Right kidney (tissue), 9 donors: Measurements from ENCODE around the gene ECM2.
"Not testable (repeated sequence)": the region's sequence is repeated elsewhere in the genome, so short reads cannot be mapped to it uniquely, and the experiment has no call there.

Experiments
- DNase-seq: peaks from one replicate; pipeline ENCODE4 v3.0.0-alpha.2; 2016
- long read RNA-seq, 8 donors: transcript quantifications; one replicate each; lab custom pipeline, GENCODE V29; 2026

ECM2 gene
- long read RNA-seq, donor 1: 0 reads
- long read RNA-seq, donor 2, partial matches to known transcripts: 0 of 2 reads
- long read RNA-seq, donor 2, other reads (novel, unspliced or antisense): 0 of 2 reads
- long read RNA-seq, donor 3, partial matches to known transcripts: 0 of 3 reads
- long read RNA-seq, donor 3, other reads (novel, unspliced or antisense): 0 of 3 reads
- long read RNA-seq, donor 4, partial matches to known transcripts: 0 of 2 reads
- long read RNA-seq, donor 4, other reads (novel, unspliced or antisense): 0 of 2 reads
- long read RNA-seq, donor 5: 0 reads
- long read RNA-seq, donor 6: 0 reads
- long read RNA-seq, donor 7, partial matches to known transcripts: 0 of 1 reads
- long read RNA-seq, donor 7, other reads (novel, unspliced or antisense): 0 of 1 reads
- long read RNA-seq, donor 8, partial matches to known transcripts: 0 of 5 reads
- long read RNA-seq, donor 8, other reads (novel, unspliced or antisense): 0 of 5 reads

DNA sequence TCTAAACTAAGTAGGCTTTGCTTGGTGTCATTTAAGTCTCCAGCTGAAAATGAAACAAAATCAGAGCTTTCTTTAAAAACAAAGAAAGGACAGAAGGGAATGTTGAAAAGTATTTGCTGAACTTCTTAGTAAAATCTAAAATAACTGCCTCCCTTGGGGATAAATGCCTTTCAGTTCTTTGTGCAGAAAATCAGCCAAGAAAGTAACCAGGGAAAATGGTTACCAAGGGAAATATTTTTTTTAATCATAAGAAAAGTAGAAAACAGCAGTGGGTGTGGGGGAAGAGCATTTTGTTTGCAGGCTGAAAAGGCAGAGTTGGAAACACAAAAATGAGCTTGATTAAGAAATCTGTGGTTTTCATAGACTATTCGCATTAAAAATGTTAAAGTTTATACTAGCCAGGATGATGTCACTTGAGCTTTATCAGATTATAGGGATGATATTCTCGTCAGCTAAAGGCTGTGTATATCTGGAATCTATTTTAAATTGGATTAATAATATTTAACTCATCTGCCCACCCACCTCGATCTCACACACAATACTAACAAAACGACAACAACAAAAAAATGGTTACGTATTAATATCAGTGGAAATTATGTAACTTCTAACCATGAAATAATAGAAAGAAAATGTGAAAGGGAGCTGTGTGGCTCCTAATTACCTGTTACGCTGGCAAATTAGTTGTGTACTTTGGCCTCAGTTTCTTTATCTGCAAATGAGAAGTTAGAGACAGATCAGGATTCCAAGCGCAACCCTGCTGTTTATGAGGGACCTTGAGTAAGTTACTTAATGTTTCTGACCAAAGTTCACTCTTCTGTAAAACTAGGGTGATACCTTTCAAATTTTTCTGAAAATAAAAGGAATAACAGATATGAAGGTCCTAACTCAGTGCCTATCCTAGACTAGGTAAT, at the start of gene ECM2:
ECM2 (minus strand) TSS at position 51 of the 911 bp plus-strand sequence. CDS start 13,124 bp downstream, outside the sequence.
- DNase-seq: peak; percentile 15

- no peak for DNase-seq
Observed at GRCh38 chr9:92576175-92576574, 40.4 kb upstream of the ECM2 start.

- not testable (repeated sequence) for DNase-seq
Observed at GRCh38 chr9:92573612-92574011, 37.8 kb upstream of the ECM2 start.

DNA sequence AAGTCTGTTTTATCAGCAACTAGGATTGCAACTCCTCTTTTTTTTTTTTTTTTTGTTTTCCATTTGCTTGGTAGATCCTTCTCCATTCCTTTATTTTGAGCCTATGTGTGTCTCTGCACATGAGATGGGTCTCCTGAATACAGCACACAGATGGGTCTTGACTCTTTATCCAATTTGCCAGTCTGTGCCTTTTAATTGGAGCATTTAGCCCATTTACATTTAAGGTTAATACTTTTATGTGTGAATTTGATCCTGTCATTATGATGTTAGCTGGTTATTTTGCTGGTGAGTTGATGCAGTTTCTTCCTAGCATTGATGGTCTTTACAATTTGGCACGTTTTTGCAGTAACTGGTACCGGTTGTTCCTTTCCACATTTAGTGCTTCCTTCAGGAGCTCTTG, 36.1 kb upstream of the ECM2 start:
- not testable (repeated sequence) for DNase-seq

GRCh38 chr9:92564982-92565381, 29.2 kb upstream of the ECM2 start:
- DNase-seq: no peak

GRCh38 chr9:92564504-92564903, 28.7 kb upstream of the ECM2 start:
- DNase-seq: no peak

DNA sequence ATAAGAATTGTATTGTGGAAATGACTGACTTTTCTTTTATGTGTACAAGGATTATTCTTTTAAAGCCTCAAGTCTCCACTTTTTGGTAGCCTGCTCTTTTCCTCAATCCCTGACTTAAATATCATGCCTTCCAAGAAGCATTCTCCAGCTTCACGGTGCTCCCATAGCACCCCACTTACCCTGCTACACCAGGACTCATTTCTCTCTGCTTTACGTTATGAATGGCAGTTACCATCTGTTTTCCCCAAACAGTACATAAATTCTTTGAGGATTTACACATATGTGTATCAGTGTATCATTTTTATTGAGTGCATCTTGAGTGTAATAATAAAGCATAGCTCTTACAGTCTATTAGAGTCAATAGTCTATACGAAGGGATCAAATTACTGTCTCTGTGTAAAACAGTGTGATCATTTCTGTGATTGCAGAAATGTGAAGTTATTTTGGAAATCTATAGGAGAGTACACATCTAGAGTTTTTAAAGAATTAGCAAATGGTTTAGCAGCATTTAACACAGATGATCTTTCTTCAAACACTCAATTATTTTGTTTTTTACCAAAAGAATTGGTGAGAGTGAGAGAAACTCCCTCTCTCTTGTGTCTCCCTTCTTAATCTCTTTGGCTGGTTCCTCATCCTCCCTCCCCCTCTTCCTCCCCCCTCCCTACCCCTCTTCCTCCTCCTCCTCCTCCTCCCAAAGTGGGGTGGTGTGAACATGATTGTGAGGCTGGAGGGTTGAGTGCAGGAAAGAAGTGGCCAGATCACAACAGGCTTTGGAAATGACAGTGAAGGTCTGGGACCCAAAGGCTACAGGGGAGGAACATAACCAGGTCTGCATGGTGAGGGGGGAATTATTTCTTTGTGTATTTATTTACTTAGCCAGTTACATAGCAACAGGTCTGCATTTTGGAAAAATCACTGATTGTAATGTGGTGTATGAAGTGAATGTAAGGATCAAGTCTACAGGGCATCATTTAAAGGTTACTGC, 27.6 kb upstream of the ECM2 start:
- no peak for DNase-seq

DNA sequence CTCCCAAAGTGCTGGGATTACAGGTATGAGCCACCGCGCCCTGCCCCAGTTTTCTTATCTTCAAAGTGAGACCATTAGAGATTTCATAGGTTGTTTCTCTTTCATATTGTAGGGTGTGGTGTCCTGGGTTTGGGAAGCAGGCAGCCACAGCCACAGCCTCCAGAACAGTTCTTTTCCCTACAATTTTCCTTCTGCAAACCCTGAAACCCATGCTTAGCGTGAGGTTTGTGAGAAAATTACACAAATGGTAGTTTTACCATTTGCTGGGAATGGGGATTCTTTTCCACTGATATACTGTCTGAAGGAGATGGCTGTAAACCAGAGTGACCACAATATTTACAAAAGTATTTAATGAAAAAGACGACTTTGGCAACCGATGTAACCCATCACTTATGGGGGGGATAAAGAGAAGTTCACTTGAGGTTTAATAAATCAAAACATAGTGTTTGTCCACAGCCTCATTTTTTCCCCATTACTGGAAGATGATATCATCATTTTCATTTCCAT, 26.7 kb upstream of the ECM2 start:
- DNase-seq: no peak

- no peak for DNase-seq
Observed at GRCh38 chr9:92561374-92562330, 25.9 kb upstream of the ECM2 start.

DNA sequence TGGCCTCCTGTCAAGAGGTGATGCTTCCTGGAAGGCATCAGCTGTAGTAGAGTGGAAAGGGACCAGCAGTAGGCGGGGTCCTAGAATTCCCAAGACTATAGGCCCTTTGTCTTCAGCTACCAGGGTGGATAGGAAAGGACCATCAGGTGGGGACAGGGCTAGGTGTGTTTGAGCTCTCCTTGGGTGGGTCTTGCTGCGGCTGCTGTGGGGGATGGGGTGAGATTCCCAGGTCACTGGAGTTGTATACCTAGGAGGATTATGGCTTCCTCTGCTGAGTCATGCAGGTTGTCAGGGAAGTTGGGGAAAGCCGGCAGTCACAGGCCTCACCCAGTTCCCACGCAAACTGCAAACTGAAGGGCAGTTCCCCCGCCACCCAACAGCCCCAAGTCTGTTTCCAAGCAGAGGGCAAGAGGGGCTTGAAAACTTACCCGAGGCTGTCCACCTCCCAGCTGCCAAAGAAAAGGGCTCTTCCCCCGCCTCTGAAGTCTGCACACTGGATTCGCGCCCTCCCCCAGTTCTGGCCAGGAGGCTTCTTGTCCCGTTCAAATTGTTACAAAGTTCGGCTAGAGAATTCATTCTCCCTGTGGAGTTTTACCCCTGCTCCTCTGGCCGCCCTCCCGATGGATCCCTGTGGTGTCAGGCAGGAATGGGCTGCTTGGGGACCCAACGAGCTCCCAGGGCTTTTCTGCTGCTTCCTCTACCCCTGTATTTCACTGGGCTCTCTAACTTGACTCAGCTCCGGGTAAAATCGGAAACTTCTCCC, 23.0 kb upstream of the ECM2 start:
- DNase-seq: no peak

DNA sequence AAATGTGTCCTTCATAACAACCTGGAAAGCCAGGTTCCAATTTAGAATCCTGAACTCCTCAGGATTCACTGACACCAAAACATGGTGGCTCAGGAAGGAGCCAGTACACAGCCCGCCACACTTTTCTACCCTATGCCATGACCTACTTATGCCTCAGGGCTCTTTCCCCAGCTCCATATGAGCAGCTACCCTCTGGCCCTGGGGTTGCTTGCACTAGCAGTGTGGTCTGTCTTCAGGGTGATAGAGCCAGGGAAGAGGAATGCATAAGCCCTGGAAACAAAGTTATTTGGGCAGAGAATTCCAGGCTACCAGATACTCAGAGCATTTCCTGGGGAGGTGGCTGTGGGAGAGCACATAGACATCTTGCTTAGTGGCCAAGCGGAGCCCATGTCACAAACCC, 15.0 kb upstream of the ECM2 start:
- no peak for DNase-seq

DNA sequence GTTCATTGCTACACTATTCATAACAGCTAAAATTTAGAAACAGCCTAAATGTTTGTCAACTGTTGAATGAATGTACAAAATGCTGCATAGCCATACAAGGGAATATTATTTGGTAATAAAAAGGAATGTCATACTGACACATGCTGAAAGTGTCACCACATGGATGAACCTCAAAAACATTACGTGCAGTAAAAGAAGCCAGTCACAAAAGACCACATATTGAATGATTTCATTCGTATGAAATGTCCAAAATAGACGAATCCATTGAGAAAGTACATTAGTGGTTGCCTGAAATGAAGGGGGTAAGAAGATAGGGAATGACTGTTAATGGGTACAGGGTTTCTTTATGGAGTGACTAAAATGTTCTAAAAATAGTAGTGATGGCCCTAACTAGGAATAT, 11.6 kb upstream of the ECM2 start:
- DNase-seq: no peak

DNA sequence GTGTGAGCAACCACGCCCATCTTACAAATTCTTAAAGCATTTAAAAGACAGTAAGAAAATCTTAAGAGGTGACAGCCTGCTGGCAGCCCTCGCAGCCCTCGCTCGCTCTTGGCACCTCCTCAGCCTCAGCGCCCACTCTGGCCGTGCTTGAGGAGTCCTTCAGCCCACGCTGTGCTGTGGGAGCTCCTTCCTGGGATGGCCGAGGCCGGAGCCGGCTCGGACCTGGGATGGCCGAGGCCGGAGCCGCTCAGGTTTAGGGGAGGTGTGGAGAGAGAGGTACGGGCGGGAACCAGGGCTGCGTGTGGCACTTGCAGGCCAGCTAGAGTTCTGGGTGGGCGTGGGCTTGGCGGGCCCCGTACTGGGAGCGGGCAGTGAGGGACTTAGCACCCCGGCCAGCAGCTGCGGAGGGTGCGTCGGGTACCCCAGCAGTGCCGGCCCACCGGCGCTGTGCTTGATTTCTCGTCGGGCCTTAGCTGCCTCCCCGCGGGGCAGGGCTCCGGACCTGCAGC, 9.3 kb upstream of the ECM2 start:
- DNase-seq: no peak

GRCh38 chr9:92543972-92544371, 8.2 kb upstream of the ECM2 start:
- no peak for DNase-seq

- no peak for DNase-seq
Observed at GRCh38 chr9:92538541-92538940, 2.8 kb upstream of the ECM2 start.

- DNase-seq: peak; percentile 6
Observed at GRCh38 chr9:92534674-92535073, 1.1 kb downstream of the ECM2 start.

DNA sequence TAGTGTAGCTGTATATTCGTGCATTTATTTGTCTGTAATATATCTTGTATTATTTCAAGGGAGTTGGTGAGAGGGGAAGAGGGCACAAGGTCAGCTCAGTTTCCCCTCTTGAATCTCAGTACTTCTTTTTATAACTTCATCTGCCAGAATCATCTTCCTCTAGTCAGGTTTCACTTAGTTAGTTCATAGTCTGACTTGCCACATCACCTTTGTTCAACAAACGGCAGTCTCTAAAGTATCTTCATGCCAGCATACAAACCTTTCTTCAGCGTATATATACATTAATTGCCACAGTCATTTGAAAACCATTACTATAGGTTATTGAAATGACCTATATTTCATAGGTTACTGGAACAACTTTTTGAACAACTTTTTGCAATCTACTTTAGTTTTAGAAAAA, 1.6 kb downstream of the ECM2 start:
- DNase-seq: no peak

DNA sequence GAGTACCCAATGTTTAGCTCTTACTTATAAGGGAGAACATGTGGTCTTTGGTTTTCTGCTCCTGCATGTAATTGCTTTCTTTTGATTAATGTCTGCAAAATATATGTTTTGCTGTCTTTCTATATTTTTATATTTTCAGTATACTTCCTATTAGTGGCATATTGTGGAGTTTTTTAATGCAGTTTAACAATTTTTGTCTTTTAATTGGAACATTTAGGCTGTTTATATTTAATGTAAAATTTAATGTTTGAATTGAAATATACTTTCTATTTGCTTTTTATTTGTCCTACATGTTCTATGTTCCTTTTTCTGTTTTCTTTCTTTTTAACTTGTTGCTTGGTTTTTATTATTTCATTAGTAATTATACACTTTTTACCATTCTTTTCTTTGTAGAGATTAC, 4.9 kb downstream of the ECM2 start:
- no peak for DNase-seq

- DNase-seq: no peak
Observed at GRCh38 chr9:92529124-92529523, 6.7 kb downstream of the ECM2 start.

DNA sequence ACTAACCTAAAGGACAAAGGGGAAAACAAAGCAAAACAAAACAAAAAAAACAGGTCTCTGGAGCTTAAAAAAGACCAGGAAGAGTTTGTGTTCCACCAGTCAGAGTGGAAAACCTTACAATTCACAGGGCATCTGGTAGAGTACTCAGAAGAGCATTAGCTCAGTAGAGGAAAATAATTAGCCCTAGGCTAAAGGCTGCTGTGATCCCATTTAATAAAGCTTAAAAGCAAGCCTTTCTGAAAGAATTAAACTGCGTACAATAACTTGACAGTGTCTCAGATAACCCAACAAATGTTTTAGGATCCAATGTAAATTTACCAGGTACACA, 7.3 kb downstream of the ECM2 start:
- no peak for DNase-seq
